Loucy (cell line): ENCODE measurements around the gene FBLIM1.

Source experiments
- H2AFZ ChIP-seq: fragments of 200-600 bp; sonication (generic); 2 replicates; pipeline ENCODE4 v1.6.0; 2016; ENCODE audit warnings: antibody characterized with exemption, mild to moderate bottlenecking, low read length, moderate library complexity
- H3F3A ChIP-seq: fragments of 200-600 bp; 2 replicates; pipeline ENCODE4 v1.6.0; 2016; ENCODE audit warnings: antibody characterized with exemption, low read depth, mild to moderate bottlenecking
- H3K27me3 ChIP-seq: fragments of 200-600 bp; sonication (generic); 2 replicates; pipeline ENCODE4 v1.6.1; 2014; ENCODE audit warnings: low read length, mild to moderate bottlenecking; ENCODE audit not compliant: insufficient read depth, poor library complexity, severe bottlenecking
- H3K36me3 ChIP-seq: fragments of 200-600 bp; sonication (generic); 2 replicates; pipeline ENCODE4 v1.6.1; 2016; ENCODE audit warnings: low read length; ENCODE audit not compliant: insufficient read depth
- H3K4me1 ChIP-seq: fragments of 200-600 bp; sonication (generic); 2 replicates; pipeline ENCODE4 v1.5.1; 2014; ENCODE audit warnings: low read length, mild to moderate bottlenecking; ENCODE audit not compliant: insufficient read depth, poor library complexity, severe bottlenecking
- H3K4me2 ChIP-seq: fragments of 200-600 bp; sonication (generic); 2 replicates; pipeline ENCODE4 v1.6.0; 2014; ENCODE audit warnings: antibody characterized with exemption, low read length, low read depth, mild to moderate bottlenecking; ENCODE audit not compliant: poor library complexity, severe bottlenecking
- H3K4me3 ChIP-seq: fragments of 200-600 bp; sonication (generic); 2 replicates; pipeline ENCODE4 v1.5.1; 2014; ENCODE audit warnings: low read length, mild to moderate bottlenecking, mixed read lengths; ENCODE audit not compliant: poor library complexity, severe bottlenecking
- H3K79me2 ChIP-seq: fragments of 200-600 bp; sonication (generic); 2 replicates; pipeline ENCODE4 v1.6.1; 2014; ENCODE audit warnings: low read length; ENCODE audit not compliant: insufficient read depth
- H3K9ac ChIP-seq: fragments of 200-600 bp; sonication (generic); 2 replicates; pipeline ENCODE4 v1.6.0; 2014; ENCODE audit warnings: mild to moderate bottlenecking, low read depth, low read length, moderate library complexity; ENCODE audit not compliant: poor library complexity, severe bottlenecking
- H3K9me2 ChIP-seq: fragments of 200-600 bp; sonication (generic); replicated peaks from 2 replicates; pipeline ENCODE4 v1.6.1; 2016; ENCODE audit warnings: low read depth, low read length, mixed read lengths
- H3K9me3 ChIP-seq: fragments of 200-600 bp; sonication (generic); 2 replicates; pipeline ENCODE4 v1.6.1; 2014; ENCODE audit warnings: mild to moderate bottlenecking, antibody characterized with exemption, low read length, low read depth; ENCODE audit not compliant: insufficient read depth
- H4K20me1 ChIP-seq: fragments of 200-600 bp; sonication (generic); 2 replicates; pipeline ENCODE4 v1.6.0; 2014; ENCODE audit warnings: antibody characterized with exemption, low read length, mild to moderate bottlenecking; ENCODE audit not compliant: insufficient read depth, poor library complexity, severe bottlenecking
- EZH2phosphoT487 ChIP-seq: fragments of 200-600 bp; IDR thresholded peaks from 2 replicates; pipeline ENCODE4 v1.6.1; 2018; ENCODE audit warnings: antibody characterized with exemption, mild to moderate bottlenecking, moderate library complexity, borderline replicate concordance
- TF ChIP-seq, protein P1 (sequence below): fragments of 200-600 bp; sonication (generic); conservative IDR thresholded peaks from 2 replicates; pipeline ENCODE4 v1.5.1; 2014; ENCODE audit warnings: mild to moderate bottlenecking, antibody characterized with exemption, low read length

The FBLIM1 gene

DNA sequence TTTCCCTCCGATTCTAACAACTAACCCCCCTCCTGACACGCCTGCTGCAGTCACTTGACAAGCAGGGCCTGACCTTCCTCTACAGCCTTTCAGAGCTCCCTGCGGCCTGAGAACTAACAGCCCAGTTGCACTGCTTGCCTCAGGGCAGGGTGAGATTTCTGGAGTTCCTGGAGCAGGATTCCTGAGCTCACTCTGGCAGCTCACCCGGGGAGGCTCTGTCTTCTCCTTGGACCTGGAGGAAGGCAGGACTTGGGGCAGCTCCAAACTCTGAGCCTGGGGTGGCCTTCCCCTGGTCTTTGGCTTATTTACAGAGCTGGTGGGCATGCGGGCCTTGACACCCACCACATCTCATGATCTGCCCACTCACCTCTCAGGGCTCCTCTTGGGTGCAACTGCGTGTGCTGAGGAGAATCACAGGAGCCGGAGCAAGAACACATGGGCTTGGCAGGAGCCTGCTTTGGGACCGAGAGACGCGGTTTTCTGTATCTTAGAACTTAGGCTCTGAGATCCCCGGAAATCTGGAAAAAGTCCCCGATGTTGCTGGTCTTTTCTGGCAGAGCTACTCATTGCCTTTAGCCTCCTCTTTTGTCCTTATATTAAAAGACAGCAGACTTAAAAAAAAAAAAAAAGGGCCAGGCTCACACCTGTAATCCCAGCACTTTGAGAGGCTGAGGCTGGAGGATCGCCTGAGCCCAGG is 35.6 kb upstream of the FBLIM1 start:
- Histone ChIP-seq H3K79me2 (no peaks in the 10 kb centered on the region), H3F3A (no peaks in the 10 kb centered on the region), H3K27me3 (no peaks in the 10 kb centered on the region), H3K4me2 (no peak overlapping the region), H3K9me2 (no peaks in the 10 kb centered on the region), H3K4me3 (no peak overlapping the region), H2AFZ (no peak overlapping the region), H3K9ac (no peak overlapping the region), H4K20me1 (no peaks in the 10 kb centered on the region), H3K4me1 (no peaks in the 10 kb centered on the region), H3K36me3 (peaks cover 72% of the 10 kb centered on the region; the same call in 1 of the 2 replicates), H3K9me3 (no peaks in the 10 kb centered on the region)
- TF ChIP-seq EZH2phosphoT487, result no peak
- TF ChIP-seq, protein P1, sequence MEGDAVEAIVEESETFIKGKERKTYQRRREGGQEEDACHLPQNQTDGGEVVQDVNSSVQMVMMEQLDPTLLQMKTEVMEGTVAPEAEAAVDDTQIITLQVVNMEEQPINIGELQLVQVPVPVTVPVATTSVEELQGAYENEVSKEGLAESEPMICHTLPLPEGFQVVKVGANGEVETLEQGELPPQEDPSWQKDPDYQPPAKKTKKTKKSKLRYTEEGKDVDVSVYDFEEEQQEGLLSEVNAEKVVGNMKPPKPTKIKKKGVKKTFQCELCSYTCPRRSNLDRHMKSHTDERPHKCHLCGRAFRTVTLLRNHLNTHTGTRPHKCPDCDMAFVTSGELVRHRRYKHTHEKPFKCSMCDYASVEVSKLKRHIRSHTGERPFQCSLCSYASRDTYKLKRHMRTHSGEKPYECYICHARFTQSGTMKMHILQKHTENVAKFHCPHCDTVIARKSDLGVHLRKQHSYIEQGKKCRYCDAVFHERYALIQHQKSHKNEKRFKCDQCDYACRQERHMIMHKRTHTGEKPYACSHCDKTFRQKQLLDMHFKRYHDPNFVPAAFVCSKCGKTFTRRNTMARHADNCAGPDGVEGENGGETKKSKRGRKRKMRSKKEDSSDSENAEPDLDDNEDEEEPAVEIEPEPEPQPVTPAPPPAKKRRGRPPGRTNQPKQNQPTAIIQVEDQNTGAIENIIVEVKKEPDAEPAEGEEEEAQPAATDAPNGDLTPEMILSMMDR, result no peak

DNA sequence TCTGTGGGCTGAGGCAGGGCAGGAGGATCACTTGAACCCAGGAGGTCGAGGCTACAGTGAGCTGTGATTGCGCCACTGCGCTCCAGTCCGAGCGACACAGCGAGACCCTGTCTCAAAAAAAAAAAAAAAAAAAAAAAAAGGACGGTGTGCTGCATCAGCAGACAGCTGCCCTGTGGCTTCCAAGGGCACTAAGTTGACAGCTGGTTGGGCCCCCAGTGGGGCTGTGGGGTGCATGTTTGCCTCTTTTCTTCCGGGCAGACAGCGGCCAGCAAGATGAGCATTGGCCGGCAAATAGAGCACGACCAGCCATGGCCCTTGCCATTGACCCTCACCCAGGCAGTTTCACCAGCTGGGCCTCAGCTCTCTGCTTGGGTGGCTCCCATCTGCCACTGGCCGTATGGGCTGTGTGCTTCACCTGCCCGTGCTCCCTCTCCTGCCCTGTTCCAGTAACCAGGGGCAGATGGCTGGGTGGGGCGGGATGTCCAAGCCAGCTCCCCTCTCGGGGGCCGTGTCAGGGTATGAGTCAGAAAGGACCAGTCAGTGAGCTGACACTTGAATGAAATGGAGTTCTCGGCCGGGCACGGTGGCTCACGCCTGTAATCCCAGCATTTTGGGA is 34.9 kb upstream of the FBLIM1 start:
- H4K20me1 ChIP-seq, result no peaks in the 10 kb centered on the region
- no peaks in the 10 kb centered on the region for H3K9me3 ChIP-seq
- no peaks in the 10 kb centered on the region for H3K79me2 ChIP-seq
- no peaks in the 10 kb centered on the region for H3K4me1 ChIP-seq
- no peak overlapping the region for H2AFZ ChIP-seq
- no peaks in the 10 kb centered on the region for H3K27me3 ChIP-seq
- H3F3A ChIP-seq, result no peaks in the 10 kb centered on the region
- no peak overlapping the region for H3K9ac ChIP-seq
- no peak overlapping the region for H3K4me2 ChIP-seq
- no peak for TF ChIP-seq EZH2phosphoT487
- TF ChIP-seq, protein P1, result no peak
- H3K4me3 ChIP-seq, result no peak overlapping the region
- peaks cover 74% of the 10 kb centered on the region; the same call in 1 of the 2 replicates for H3K36me3 ChIP-seq
- H3K9me2 ChIP-seq, result no peaks in the 10 kb centered on the region

DNA sequence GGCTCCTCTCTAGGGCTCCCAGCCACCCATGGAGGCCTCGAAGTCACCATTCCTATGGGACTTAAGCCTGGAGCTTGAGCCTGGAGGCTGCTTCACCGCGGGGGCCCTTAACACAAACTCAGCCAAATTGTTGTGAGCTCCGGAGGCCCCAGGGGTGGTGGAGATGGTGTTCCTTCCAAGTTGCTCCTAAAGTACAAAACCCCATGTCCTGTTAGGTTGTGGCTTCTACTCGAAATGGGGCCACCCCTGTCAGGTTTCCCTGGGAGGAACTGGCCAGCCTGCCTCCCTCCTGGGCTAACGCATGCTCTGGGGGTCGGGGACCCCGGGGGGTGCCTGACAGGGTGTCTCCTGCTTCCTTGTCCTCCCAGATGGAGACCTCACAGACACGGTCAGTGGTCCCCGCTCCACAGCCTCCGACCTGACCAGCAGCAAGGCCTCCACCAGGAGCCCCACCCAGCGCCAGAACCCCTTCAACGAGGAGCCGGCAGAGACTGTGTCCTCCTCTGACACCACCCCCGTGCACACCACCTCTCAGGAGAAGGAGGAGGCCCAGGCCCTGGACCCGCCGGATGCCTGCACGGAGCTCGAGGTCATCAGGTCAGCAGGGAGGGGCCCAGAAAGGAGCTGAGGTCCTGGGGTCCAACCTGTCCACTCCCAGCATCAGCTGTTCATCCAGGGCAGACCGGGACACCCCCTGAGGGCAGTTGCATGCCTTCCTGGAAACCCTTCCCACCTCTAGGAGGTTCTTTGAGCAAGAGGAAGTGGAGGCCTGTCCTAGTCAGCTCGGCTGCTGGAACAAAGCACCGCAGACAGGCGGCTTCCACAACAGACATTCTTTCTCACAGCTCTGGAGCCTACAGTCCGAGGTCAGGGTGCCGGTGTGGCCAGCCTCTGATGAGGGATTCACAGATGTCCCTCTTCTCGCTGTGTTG is 33.4 kb upstream of the FBLIM1 start:
- Histone ChIP-seq H3K9me3 (no peaks in the 10 kb centered on the region), H3K9ac (no peak overlapping the region), H3K4me3 (no peak overlapping the region), H3K79me2 (no peaks in the 10 kb centered on the region), H2AFZ (no peak overlapping the region), H3K27me3 (no peaks in the 10 kb centered on the region), H4K20me1 (no peaks in the 10 kb centered on the region), H3K4me2 (no peak overlapping the region), H3K4me1 (no peaks in the 10 kb centered on the region), H3K36me3 (peaks cover 64% of the 10 kb centered on the region; the same call in 1 of the 2 replicates), H3K9me2 (no peaks in the 10 kb centered on the region), H3F3A (no peaks in the 10 kb centered on the region)
- TF ChIP-seq, protein P1, result no peak
- TF ChIP-seq EZH2phosphoT487, result no peak
